Astrocyte (in vitro differentiated cells and primary cell): ENCODE results near the gene CD99L2. TPM values are rescaled to one million over a fixed set of nuclear protein-coding genes. Genes with fewer than 3 reads are reported as not detected.

Source experiments
- DNase-seq: peaks from one replicate; pipeline ENCODE4 v3.0.0-alpha.2; 2010; ENCODE audit warnings: low read depth
- FAIRE-seq: peaks from 2 replicates; lab custom pipeline; 2011; peaks lifted over from hg19 to GRCh38; lab: Jason Lieb, UNC
- H2AFZ ChIP-seq: 2 replicates; pipeline ENCODE4 v1.6.0; 2012; ENCODE audit warnings: low read depth, low read length, inconsistent platforms
- H3K27ac ChIP-seq: 2 replicates; pipeline ENCODE4 v1.5.1; 2011; ENCODE audit warnings: low read depth, low read length, inconsistent platforms
- H3K27me3 ChIP-seq: 2 replicates; pipeline ENCODE4 v1.6.0; 2011; ENCODE audit warnings: low read length, inconsistent platforms; ENCODE audit not compliant: insufficient read depth
- H3K36me3 ChIP-seq: 2 replicates; pipeline ENCODE4 v1.5.1; 2011; ENCODE audit warnings: low read length, inconsistent platforms; ENCODE audit not compliant: insufficient read depth
- H3K4me1 ChIP-seq: 2 replicates; pipeline ENCODE4 v1.5.1; 2011; ENCODE audit warnings: low read length, inconsistent platforms; ENCODE audit not compliant: insufficient read depth
- H3K4me2 ChIP-seq: 2 replicates; pipeline ENCODE4 v1.6.0; 2012; ENCODE audit warnings: low read length, inconsistent platforms
- H3K4me3 ChIP-seq: 2 replicates; pipeline ENCODE4 v1.5.1; 2011; ENCODE audit warnings: low read depth, mild to moderate bottlenecking, low read length, inconsistent platforms; ENCODE audit not compliant: insufficient read depth
- H3K79me2 ChIP-seq: 2 replicates; pipeline ENCODE4 v1.6.0; 2012; ENCODE audit warnings: mild to moderate bottlenecking, low read length, inconsistent platforms; ENCODE audit not compliant: insufficient read depth
- H3K9ac ChIP-seq: 2 replicates; pipeline ENCODE4 v1.6.0; 2012; ENCODE audit warnings: mild to moderate bottlenecking, low read length, inconsistent platforms
- H3K9me3 ChIP-seq: 2 replicates; pipeline ENCODE4 v1.5.1; 2012; ENCODE audit warnings: low read depth, mild to moderate bottlenecking, low read length, inconsistent platforms; ENCODE audit not compliant: insufficient read depth
- H4K20me1 ChIP-seq: 2 replicates; pipeline ENCODE4 v1.6.0; 2012; ENCODE audit warnings: low read length, inconsistent platforms; ENCODE audit not compliant: insufficient read depth
- H3K27ac Mint-ChIP-seq: one replicate; pipeline ENCODE4 v1.8.0; 2021; ENCODE audit warnings: mild to moderate bottlenecking, mixed read lengths; ENCODE audit not compliant: unreplicated experiment
- H3K27me3 Mint-ChIP-seq: one replicate; pipeline ENCODE4 v1.8.0; 2021; ENCODE audit warnings: low read depth, mixed read lengths; ENCODE audit not compliant: unreplicated experiment
- H3K36me3 Mint-ChIP-seq: one replicate; pipeline ENCODE4 v1.8.0; 2021; ENCODE audit warnings: low read depth, mixed read lengths; ENCODE audit not compliant: unreplicated experiment
- H3K4me1 Mint-ChIP-seq: one replicate; pipeline ENCODE4 v1.8.0; 2021; ENCODE audit warnings: low read depth, mixed read lengths; ENCODE audit not compliant: unreplicated experiment
- H3K4me3 Mint-ChIP-seq: one replicate; pipeline ENCODE4 v1.8.0; 2021; ENCODE audit warnings: mild to moderate bottlenecking, moderate library complexity, mixed read lengths; ENCODE audit not compliant: unreplicated experiment
- H3K9me3 Mint-ChIP-seq: one replicate; pipeline ENCODE4 v1.8.0; 2021; ENCODE audit warnings: mild to moderate bottlenecking, mixed read lengths; ENCODE audit not compliant: unreplicated experiment
- EZH2 ChIP-seq: IDR thresholded peaks from 2 replicates; pipeline ENCODE4 v1.6.1; 2012; ENCODE audit warnings: mild to moderate bottlenecking, low read length, inconsistent platforms; ENCODE audit not compliant: insufficient read depth
- total RNA-seq: library from RNA; stranded (reverse); gene quantifications from 2 replicates; pipeline ENCODE4 v1.2.1, GENCODE V29; 2021
- TF ChIP-seq, protein P1 (sequence below): IDR thresholded peaks from 2 replicates; pipeline ENCODE4 v1.5.1; 2011; ENCODE audit warnings: low read depth, mild to moderate bottlenecking, inconsistent platforms, low read length, moderate library complexity; ENCODE audit not compliant: insufficient read depth

The CD99L2 gene
- total RNA-seq, 1 donor from 2014 or later: 38.4 TPM

DNA sequence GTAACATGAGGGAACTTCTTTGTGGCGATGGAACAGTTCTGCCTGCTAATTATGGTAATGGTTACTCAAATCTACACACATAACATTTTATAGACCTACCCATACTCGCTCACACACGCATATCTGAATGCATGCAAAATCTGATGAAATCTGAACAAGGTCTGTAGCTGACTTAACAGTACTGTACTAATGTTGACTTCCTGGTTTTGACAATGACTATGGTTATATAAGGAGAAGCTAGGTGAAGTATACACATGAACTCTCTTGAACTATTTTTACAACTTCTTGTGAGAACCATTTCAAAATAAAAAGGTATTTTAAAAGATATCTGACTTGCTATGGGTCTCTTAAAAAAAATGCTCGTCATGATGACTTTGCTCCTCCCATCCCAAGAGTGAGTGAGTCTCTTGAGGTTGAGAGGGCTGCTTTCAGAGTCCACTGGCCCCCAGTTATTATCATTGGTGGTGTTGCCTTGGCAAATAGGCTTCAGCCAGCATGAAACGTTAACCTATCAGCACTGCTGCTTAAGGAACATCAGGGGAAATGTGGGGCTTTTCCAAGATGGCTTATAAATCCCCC, 105.4 kb downstream of the CD99L2 start:
- DNase-seq (no peak), FAIRE-seq (no peak)
- H3K9me3 ChIP-seq: no peaks in the 10 kb centered on the region
- H3K4me1 ChIP-seq: no peaks in the 10 kb centered on the region
- H3K27me3 Mint-ChIP-seq: no peaks in the 10 kb centered on the region
- H4K20me1 ChIP-seq: no peaks in the 10 kb centered on the region
- no peaks in the 10 kb centered on the region for H3K4me1 Mint-ChIP-seq
- H3K79me2 ChIP-seq: no peaks in the 10 kb centered on the region
- no peaks in the 10 kb centered on the region for H3K27me3 ChIP-seq
- no peak overlapping the region for H2AFZ ChIP-seq
- H3K4me3 ChIP-seq: no peak overlapping the region
- no peak overlapping the region for H3K4me2 ChIP-seq
- no peak overlapping the region for H3K27ac ChIP-seq
- H3K36me3 Mint-ChIP-seq: peaks cover 6% of the 10 kb centered on the region
- TF ChIP-seq, protein P1, sequence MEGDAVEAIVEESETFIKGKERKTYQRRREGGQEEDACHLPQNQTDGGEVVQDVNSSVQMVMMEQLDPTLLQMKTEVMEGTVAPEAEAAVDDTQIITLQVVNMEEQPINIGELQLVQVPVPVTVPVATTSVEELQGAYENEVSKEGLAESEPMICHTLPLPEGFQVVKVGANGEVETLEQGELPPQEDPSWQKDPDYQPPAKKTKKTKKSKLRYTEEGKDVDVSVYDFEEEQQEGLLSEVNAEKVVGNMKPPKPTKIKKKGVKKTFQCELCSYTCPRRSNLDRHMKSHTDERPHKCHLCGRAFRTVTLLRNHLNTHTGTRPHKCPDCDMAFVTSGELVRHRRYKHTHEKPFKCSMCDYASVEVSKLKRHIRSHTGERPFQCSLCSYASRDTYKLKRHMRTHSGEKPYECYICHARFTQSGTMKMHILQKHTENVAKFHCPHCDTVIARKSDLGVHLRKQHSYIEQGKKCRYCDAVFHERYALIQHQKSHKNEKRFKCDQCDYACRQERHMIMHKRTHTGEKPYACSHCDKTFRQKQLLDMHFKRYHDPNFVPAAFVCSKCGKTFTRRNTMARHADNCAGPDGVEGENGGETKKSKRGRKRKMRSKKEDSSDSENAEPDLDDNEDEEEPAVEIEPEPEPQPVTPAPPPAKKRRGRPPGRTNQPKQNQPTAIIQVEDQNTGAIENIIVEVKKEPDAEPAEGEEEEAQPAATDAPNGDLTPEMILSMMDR: no peak
- no peak for TF ChIP-seq EZH2
- no peak overlapping the region for H3K9ac ChIP-seq
- H3K27ac Mint-ChIP-seq: no peak overlapping the region
- H3K4me3 Mint-ChIP-seq: no peak overlapping the region
- no peaks in the 10 kb centered on the region for H3K9me3 Mint-ChIP-seq
- peaks cover 2% of the 10 kb centered on the region for H3K36me3 ChIP-seq

DNA sequence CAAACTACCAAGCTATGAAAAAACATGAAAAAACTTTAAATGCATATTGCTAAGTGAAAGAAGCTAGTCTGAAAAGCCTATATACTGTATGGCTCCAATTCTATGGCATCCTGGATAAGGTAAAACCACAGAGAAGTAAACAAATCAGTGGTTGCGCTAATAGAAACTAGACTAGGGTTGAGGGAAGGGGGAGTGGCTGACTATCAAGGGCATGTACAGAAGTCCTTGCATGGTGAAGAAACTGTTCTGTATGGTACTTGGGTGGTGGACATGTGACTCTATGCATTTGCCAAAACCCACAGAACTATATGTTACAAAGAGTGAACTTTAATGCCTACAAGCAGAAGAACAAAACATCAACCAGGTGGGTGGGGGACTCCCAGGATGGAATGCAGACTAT, 108.4 kb downstream of the CD99L2 start:
- Histone ChIP-seq H3K27me3 (no peaks in the 10 kb centered on the region), H4K20me1 (no peaks in the 10 kb centered on the region), H3K36me3 (peaks cover 2% of the 10 kb centered on the region), H3K79me2 (no peaks in the 10 kb centered on the region), H3K4me1 (no peaks in the 10 kb centered on the region), H3K4me2 (no peak overlapping the region), H3K9ac (no peak overlapping the region), H3K27ac (no peak overlapping the region), H3K9me3 (no peaks in the 10 kb centered on the region), H3K4me3 (no peak overlapping the region), H2AFZ (no peak overlapping the region)
- Mint-ChIP-seq H3K27ac (no peak overlapping the region), H3K4me1 (no peaks in the 10 kb centered on the region), H3K27me3 (no peaks in the 10 kb centered on the region), H3K36me3 (peaks cover 9% of the 10 kb centered on the region), H3K9me3 (no peaks in the 10 kb centered on the region), H3K4me3 (no peak overlapping the region)
- peak; percentile 41 for FAIRE-seq
- TF ChIP-seq, protein P1: no peak
- no peak for DNase-seq

DNA sequence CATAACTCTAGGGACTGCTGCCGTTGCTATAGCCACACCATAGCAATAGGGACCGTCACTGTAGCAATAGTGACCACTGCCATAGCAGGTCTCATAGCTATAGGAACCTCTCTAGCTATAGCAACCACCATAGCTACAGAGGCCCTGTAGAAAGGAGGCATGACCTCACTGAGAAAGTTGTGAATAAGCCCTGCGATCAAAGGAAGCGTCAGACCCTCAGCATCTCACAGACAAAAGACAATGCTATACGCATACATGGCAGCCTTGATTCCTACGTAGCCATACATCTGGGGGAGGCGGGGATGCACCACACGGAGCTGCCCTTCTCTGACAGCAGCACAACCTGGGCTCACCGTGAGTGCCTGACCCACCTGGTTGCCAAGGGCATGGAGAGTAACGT, 116.8 kb downstream of the CD99L2 start:
- no peak overlapping the region for H3K27ac ChIP-seq
- no peak overlapping the region for H2AFZ ChIP-seq
- no peaks in the 10 kb centered on the region for H3K36me3 ChIP-seq
- TF ChIP-seq, protein P1: no peak
- TF ChIP-seq EZH2: no peak
- FAIRE-seq: no peak
- H4K20me1 ChIP-seq: no peaks in the 10 kb centered on the region
- Mint-ChIP-seq H3K4me3 (no peak overlapping the region), H3K27ac (no peak overlapping the region), H3K9me3 (no peaks in the 10 kb centered on the region), H3K36me3 (peaks cover 3% of the 10 kb centered on the region), H3K4me1 (no peaks in the 10 kb centered on the region), H3K27me3 (no peaks in the 10 kb centered on the region)
- H3K9me3 ChIP-seq: no peaks in the 10 kb centered on the region
- H3K9ac ChIP-seq: no peak overlapping the region
- H3K27me3 ChIP-seq: no peaks in the 10 kb centered on the region
- no peak overlapping the region for H3K4me3 ChIP-seq
- no peaks in the 10 kb centered on the region for H3K79me2 ChIP-seq
- DNase-seq: no peak
- H3K4me1 ChIP-seq: no peaks in the 10 kb centered on the region
- H3K4me2 ChIP-seq: no peak overlapping the region
